ENCODE data around the gene PPP1R12B.
"Not testable (repeated sequence)": the region's sequence is repeated elsewhere in the genome, so short reads cannot be mapped to it uniquely, and the experiment has no call there.

GRCh38 chr1:202546377-202546776, 197.9 kb downstream of the PPP1R12B start:
- TF ChIP-seq CTCF (IDR thresholded peaks at IDR 0.05); POLR2AphosphoS5 (IDR thresholded peaks at IDR 0.05; ENCODE audit: insufficient read depth in 1 of 2, low read depth in 1 of 2): not testable (repeated sequence)
